ENCODE data around the gene ALDH1B1. TPM values are rescaled to one million over a fixed set of nuclear protein-coding genes. Genes with fewer than 3 reads are reported as not detected.

ALDH1B1 gene
- total RNA-seq, 3 donors from 2014 or later = 10.2 to 18.4 (median 11.0) TPM

DNA sequence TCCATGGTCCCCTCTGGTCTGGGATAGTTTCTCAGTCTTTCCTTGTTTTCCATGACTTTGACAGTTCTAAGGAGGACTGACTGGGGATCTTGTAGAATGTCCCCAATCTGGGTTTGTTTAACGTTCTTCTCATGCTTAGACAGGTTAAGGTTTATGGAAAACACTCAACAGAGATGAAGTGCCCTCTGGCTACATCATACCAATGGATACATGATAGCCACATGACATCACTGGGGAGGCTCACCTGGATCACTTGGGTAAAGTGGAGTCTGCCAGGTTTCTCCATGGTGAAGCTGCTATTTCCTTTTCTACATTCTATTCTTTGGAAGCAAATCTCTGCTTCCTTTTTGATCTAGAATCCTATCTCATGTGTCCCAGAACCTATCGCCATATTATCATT lies 23.8 kb upstream of the ALDH1B1 start:
- Histone ChIP-seq H3K27me3 (no peaks in the 10 kb centered on the region), H3K4me3 (no peak overlapping the region), H3K4me1 (no peaks in the 10 kb centered on the region), H3K36me3 (no peaks in the 10 kb centered on the region), H3K27ac (no peak overlapping the region), H3K9me3 (no peaks in the 10 kb centered on the region)
- DNase-seq (ENCODE audit: low spot score in 2 of 2) = no peak
- TF ChIP-seq, protein P1, sequence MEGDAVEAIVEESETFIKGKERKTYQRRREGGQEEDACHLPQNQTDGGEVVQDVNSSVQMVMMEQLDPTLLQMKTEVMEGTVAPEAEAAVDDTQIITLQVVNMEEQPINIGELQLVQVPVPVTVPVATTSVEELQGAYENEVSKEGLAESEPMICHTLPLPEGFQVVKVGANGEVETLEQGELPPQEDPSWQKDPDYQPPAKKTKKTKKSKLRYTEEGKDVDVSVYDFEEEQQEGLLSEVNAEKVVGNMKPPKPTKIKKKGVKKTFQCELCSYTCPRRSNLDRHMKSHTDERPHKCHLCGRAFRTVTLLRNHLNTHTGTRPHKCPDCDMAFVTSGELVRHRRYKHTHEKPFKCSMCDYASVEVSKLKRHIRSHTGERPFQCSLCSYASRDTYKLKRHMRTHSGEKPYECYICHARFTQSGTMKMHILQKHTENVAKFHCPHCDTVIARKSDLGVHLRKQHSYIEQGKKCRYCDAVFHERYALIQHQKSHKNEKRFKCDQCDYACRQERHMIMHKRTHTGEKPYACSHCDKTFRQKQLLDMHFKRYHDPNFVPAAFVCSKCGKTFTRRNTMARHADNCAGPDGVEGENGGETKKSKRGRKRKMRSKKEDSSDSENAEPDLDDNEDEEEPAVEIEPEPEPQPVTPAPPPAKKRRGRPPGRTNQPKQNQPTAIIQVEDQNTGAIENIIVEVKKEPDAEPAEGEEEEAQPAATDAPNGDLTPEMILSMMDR (IDR thresholded peaks at IDR 0.05) = no peak
- no peak for TF ChIP-seq POLR2A (IDR thresholded peaks at IDR 0.05)
- TF ChIP-seq POLR2AphosphoS5 (IDR thresholded peaks at IDR 0.05) = no peak
- intact Hi-C loops (cut with DNase I; ENCODE audit: low total_unique reads) = no loop called here

DNA sequence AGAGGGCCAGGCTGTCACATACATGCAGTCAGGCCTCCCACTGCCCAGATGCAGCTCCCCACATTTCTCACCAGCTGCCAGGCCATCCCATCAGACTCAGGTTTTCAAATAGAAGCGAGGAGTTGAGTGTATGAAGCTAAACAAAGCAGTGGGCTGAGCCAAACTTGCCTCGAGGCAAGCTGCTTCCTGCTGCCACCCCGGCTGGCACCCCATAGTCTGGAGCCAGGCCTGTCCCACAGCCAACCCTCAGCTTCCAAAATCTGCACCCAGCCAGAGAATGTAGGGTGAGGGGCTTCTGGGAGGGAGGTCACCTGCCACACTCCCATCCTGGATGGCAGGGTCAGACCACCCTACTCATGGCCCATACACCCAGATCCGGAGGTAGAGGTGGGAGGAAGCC lies 22.3 kb upstream of the ALDH1B1 start:
- Histone ChIP-seq H3K27ac (no peak overlapping the region), H3K36me3 (no peaks in the 10 kb centered on the region), H3K4me3 (no peak overlapping the region), H3K27me3 (no peaks in the 10 kb centered on the region), H3K9me3 (no peaks in the 10 kb centered on the region), H3K4me1 (no peaks in the 10 kb centered on the region)
- intact Hi-C loops (cut with DNase I; ENCODE audit: low total_unique reads) = no loop called here
- DNase-seq (ENCODE audit: low spot score in 2 of 2) = no peak
- TF ChIP-seq, protein P1 (IDR thresholded peaks at IDR 0.05) = no peak

GRCh38 chr9:38371495-38371894 lies 21.0 kb upstream of the ALDH1B1 start:
- no peaks in the 10 kb centered on the region for H3K4me1 ChIP-seq
- no peaks in the 10 kb centered on the region for H3K36me3 ChIP-seq
- intact Hi-C loops (cut with DNase I; ENCODE audit: low total_unique reads) = no loop called here
- peak in 1 of 2 donors; percentile 32 for DNase-seq (ENCODE audit: low spot score in 2 of 2)
- H3K27ac ChIP-seq = no peak overlapping the region
- no peak overlapping the region for H3K4me3 ChIP-seq
- no peaks in the 10 kb centered on the region for H3K27me3 ChIP-seq
- no peak for TF ChIP-seq POLR2AphosphoS5 (IDR thresholded peaks at IDR 0.05)
- TF ChIP-seq, protein P1 (IDR thresholded peaks at IDR 0.05) = peak in 2 of 3 donors; percentile 27 to 29
- H3K9me3 ChIP-seq = no peaks in the 10 kb centered on the region

DNA sequence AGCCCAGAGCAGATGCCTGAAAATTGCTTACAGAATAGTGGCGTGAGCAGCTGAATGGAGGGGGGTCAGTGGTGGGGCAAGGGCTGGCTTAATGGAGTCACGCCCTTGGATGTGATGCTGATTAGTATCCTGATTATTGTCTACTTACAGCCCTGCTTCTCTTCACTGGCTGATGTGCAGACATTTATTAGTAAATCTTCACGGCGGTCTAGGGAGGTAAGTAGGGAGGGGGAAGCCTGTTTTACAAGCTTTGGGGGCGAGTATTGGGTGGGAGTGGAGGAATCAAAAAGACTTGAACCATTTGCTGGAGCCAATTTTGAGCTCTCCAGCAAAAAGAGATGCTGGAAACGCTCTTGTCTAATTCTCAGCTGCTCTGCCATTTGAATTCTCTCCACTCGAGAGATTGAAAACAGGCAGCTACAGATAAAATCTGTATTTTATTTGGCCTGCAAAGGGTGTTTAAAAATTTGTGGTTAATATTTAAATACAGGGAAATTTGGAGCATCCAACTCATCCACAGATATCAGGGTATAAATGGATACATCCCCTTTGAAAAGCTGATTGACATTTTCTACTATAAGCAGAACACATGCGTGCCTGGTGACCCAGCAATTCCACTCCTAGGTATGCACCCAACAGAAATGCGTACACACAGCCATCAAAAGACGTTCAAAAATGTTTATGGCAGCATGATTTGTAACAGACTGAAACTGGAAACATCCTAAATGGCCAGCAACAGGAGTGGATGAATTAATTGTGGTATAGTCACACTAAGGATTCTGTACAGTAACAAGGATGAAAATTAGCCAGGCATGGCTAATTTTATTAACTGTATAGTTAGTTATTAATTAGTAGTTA lies 19.5 kb upstream of the ALDH1B1 start:
- Histone ChIP-seq H3K36me3 (no peaks in the 10 kb centered on the region), H3K27me3 (no peaks in the 10 kb centered on the region), H3K4me1 (no peaks in the 10 kb centered on the region), H3K9me3 (no peaks in the 10 kb centered on the region), H3K4me3 (no peak overlapping the region), H3K27ac (no peak overlapping the region)
- TF ChIP-seq, protein P1 (IDR thresholded peaks at IDR 0.05) = no peak
- TF ChIP-seq POLR2AphosphoS5 (IDR thresholded peaks at IDR 0.05) (no peak), POLR2A (IDR thresholded peaks at IDR 0.05) (no peak)
- intact Hi-C loops (cut with DNase I; ENCODE audit: low total_unique reads) = no loop called here
- no peak for DNase-seq (ENCODE audit: low spot score in 2 of 2)

- Histone ChIP-seq H3K27ac (no peak overlapping the region), H3K9me3 (no peaks in the 10 kb centered on the region), H3K4me3 (no peak overlapping the region), H3K27me3 (no peaks in the 10 kb centered on the region), H3K4me1 (no peaks in the 10 kb centered on the region), H3K36me3 (no peaks in the 10 kb centered on the region)
- no peak for DNase-seq (ENCODE audit: low spot score in 2 of 2)
- TF ChIP-seq POLR2AphosphoS5 (IDR thresholded peaks at IDR 0.05) (no peak), POLR2A (IDR thresholded peaks at IDR 0.05) (no peak)
- TF ChIP-seq, protein P1 (IDR thresholded peaks at IDR 0.05) = no peak
- intact Hi-C loops (cut with DNase I; ENCODE audit: low total_unique reads) = no loop called here
These were observed 18.8 kb upstream of the ALDH1B1 start for GRCh38 chr9:38373679-38374078.

Data from breast epithelium (tissue), 4 donors.